Activated gamma-delta T cell (primary cell): ENCODE measurements around the gene TMOD2.
A peak's percentile ranks its signal among the peaks of the same experiment; 100 is the strongest.

Experiments
- DNase-seq: peaks from one replicate; lab custom pipeline; 2025; lab: John Stamatoyannopoulos, UW

TMOD2 gene

GRCh38 chr15:51736069-51736468 lies 15.3 kb upstream of the TMOD2 start:
- no peak for DNase-seq

DNA sequence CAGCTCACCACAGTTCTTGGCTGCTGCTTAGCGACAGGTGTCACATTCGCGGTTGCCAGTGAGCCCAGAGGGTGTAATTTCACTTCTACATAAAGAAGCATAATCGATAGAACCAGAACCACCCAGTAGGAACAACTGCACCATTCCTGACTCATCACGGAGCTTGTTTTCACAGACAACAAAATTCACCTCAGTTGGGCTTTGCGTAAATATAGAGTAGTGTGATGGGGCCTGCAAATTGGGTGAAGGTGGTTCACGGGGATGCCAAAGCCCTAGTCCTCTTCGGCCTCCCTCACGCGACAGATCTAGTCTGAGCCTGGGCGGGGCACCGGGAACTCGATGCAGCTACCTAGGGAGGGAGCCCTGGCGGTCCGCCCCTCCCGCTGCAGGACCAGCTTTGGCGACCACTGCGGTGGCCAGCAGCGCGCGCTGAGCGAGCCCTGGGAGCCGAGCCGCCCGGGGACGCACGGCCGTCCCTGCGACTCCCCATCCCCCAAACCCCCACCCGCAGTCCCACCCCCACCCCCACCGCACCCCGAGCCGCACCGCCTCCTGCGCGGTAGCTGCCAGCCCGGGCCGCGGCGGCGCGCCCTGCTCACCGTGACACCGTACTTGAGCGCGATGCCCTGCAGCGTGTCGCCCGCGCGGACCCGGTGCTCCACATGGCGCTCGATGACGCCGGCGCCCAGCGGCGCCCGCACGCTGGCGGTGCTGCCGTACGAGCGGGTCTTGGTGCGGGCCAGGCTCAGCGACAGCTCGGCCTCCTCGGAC lies 14.5 kb upstream of the TMOD2 start:
- DNase-seq: peak; percentile 41

GRCh38 chr15:51737522-51738305 lies 13.7 kb upstream of the TMOD2 start, which contains the start of gene LYSMD2:
Gene LYSMD2, minus strand, starts transcription at chr15:51737655. Its CDS starts 33 bp downstream, at chr15:51737622.
- DNase-seq: peak; percentile 56

DNA sequence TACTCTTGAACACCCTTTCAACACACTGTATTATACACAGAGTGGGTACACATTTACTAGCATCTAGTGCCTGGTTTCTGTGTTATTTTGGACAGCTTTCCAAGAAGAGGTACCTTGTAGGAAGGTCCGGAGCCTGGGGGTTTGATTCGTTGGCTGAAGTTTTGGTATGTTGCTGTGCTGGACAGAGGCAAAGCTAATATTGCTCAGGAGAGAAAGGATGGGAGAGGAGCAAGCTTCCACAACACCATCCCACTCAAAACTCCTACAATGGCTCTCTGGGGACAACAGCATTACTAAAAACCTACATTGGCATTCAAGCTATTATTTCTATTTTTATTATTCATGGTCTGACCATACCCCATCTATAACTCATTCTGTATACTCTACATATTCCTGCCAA lies 12.8 kb upstream of the TMOD2 start:
- DNase-seq: no peak

DNA sequence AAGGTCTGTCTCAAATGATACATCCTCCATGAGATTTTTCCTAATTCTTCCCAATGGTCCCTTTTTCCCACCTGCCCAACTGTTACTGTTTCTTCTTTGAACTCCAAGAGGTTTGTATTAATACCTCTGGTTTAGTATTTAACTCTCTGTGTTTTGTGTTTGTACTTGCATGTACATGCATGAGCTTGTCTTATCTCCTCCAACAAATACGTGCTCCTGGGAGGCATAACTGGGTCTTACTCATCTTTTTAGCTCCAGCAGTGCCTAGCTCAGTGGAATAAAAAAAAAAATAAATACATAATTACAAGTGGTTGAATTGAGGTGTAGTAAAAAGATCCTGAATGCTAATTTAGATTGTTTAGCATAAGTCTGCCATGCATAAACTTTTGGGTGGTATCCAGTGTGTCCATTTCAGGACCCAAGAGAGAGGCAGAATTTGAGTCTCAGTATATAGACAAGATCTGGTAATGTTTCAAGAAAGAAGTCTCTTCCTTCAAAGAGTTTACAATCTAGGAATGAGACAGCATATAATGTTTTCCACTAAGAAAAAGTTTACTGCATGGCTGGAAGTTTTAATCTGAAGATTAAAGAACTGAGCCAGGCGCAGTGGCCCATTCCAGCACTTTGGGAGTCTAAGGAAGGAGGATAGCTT lies 12.2 kb upstream of the TMOD2 start:
- DNase-seq: no peak

- DNase-seq: no peak
Observed at GRCh38 chr15:51749307-51749706, 2.1 kb upstream of the TMOD2 start.

DNA sequence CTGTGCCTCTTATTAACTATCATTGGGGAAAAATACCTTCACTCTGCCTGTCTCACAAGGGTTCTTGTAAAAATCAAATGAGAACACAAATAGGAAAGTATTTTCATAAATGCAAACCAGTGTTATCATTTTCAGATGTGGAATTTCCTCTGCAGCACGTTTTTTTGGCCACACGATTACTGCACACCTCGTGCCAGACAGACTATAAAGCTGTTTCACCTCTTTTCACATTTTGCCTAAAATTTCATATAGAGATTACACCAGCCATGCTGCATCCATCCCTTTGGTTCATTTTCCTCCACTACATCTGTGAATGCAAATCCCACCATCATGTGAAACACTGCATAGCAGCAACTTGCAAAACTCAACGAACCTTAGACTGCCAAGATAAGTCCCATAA lies 1.2 kb upstream of the TMOD2 start:
- no peak for DNase-seq

- DNase-seq: no peak
Observed at GRCh38 chr15:51751697-51752683, 593 bp downstream of the TMOD2 start.

GRCh38 chr15:51752888-51753287 lies 1.5 kb downstream of the TMOD2 start:
- DNase-seq: no peak

- DNase-seq: no peak
Observed at GRCh38 chr15:51754267-51754666, 2.9 kb downstream of the TMOD2 start.

DNA sequence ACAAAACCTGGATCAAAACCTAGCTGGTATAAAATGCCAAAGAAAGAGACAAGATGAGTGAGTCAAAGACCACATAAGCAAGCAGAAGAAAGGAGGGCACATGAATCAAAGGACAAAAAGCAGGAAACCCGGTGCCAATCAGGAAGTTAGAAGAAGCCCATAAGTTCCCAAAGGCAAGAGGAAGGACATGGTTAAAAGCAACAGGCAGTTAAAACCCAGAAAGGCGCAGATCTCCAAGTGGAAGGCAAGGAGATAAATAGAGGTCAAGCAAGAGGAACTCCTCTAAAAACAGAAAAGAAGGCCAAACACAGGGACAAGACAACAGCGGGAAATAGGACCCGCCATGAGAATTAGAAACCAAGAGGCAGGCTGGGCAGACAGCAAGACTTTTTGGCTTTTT lies 4.4 kb downstream of the TMOD2 start:
- DNase-seq: no peak

- no peak for DNase-seq
Observed at GRCh38 chr15:51756482-51756881, 5.1 kb downstream of the TMOD2 start.

- DNase-seq: no peak
Observed at GRCh38 chr15:51757450-51757849, 6.1 kb downstream of the TMOD2 start.

DNA sequence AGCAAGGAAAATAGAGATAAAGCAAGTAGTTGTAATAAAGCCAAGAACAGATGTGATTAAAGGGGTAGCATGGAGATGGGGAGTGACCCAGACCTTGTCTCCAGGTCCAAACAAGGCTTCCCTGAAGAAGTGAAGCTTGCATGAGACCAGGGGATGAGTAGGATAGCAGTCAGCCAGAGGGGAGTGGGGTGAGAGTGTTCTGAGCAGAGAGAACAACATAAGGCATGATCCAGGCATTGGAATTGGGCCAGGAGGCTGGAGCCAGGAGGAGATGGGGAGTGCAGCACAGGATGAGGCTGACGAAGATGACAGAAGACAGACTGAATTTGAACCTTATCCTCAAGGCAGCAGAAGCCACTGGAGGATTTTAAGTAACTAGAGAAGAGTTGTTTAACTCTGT lies 7.2 kb downstream of the TMOD2 start:
- DNase-seq: no peak

GRCh38 chr15:51759557-51760070 lies 8.2 kb downstream of the TMOD2 start:
- no peak for DNase-seq

- no peak for DNase-seq
Observed at GRCh38 chr15:51760805-51761204, 9.4 kb downstream of the TMOD2 start.

DNA sequence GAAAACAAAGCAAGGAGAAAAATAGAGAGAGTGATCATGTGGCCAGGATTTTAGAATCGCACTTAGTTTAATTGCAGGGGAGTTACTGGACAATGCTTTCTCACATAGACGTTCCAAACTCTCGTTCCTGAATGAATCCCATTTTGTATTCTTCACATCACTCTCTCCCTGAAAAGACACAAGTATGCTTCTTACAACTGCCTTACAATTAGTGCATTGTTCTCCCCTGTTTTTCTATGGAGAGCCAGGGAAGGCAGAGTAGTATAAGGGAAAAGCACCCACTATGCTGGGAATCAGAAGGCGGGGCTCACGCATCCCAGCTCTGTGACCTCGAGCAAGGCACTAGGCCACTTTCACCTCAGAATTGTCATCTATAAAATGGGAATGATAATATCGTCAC lies 14.4 kb downstream of the TMOD2 start:
- no peak for DNase-seq

GRCh38 chr15:51766341-51766740 lies 14.9 kb downstream of the TMOD2 start:
- no peak for DNase-seq

DNA sequence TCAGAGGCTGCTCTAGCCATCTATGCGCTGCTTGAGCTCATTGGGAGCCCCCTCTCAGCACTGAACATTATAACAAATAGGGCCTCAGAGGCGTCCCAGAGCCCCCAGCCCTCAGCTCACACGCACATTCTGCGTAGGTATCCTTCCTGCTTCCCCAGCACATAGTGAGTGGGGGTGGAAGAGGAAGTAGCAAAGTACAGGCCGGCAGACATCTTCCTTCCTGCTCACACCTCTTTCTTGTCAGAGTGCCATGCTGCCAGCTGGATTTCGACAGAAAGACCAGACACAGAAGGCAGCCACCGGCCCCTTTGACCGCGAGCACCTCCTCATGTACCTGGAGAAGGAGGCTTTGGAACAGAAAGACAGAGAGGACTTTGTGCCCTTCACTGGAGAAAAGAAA lies 16.6 kb downstream of the TMOD2 start:
- no peak for DNase-seq

- no peak for DNase-seq
Observed at GRCh38 chr15:51770902-51771301, 19.5 kb downstream of the TMOD2 start.

DNA sequence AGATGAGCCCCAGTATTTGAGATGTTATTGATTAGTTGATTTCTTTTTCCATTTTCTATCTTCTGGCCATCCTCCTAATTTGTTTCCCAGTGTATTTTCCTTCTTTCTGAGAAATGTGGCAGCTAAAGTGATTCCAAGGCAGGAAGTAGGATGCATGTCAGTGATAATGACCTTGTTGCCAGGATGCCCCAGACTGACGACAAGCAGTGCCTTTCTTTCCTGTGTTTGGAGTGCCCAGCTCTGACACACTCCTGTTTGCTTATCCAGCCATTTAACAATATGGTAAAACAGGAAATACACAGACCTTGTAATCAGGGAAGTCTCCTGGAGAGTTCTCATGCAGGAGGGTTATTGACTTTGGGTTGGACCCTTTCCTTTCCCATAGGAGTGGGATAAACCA lies 20.4 kb downstream of the TMOD2 start:
- no peak for DNase-seq
